ENCODE results near the gene CELSR3. TPM values are rescaled to one million over a fixed set of nuclear protein-coding genes. Genes with fewer than 3 reads are reported as not detected.

The CELSR3 gene
- polyA plus RNA-seq, 2 of the 4 experiments (the other 2 are of a cell fraction): 2.2 to 4.8 TPM

GRCh38 chr3:48662753-48663488 lies at the start of gene CELSR3 (continued):
- TF ChIP-seq, protein P1, sequence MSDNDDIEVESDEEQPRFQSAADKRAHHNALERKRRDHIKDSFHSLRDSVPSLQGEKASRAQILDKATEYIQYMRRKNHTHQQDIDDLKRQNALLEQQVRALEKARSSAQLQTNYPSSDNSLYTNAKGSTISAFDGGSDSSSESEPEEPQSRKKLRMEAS (IDR thresholded peaks at IDR 0.05): no peak; the same call in 1 of the 2 replicates
- TF ChIP-seq, protein P2, sequence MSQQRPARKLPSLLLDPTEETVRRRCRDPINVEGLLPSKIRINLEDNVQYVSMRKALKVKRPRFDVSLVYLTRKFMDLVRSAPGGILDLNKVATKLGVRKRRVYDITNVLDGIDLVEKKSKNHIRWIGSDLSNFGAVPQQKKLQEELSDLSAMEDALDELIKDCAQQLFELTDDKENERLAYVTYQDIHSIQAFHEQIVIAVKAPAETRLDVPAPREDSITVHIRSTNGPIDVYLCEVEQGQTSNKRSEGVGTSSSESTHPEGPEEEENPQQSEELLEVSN (IDR thresholded peaks at IDR 0.05; ENCODE audit: borderline replicate concordance, low read depth): no peak; the same call in 1 of the 2 replicates
- TF ChIP-seq, protein P3, sequence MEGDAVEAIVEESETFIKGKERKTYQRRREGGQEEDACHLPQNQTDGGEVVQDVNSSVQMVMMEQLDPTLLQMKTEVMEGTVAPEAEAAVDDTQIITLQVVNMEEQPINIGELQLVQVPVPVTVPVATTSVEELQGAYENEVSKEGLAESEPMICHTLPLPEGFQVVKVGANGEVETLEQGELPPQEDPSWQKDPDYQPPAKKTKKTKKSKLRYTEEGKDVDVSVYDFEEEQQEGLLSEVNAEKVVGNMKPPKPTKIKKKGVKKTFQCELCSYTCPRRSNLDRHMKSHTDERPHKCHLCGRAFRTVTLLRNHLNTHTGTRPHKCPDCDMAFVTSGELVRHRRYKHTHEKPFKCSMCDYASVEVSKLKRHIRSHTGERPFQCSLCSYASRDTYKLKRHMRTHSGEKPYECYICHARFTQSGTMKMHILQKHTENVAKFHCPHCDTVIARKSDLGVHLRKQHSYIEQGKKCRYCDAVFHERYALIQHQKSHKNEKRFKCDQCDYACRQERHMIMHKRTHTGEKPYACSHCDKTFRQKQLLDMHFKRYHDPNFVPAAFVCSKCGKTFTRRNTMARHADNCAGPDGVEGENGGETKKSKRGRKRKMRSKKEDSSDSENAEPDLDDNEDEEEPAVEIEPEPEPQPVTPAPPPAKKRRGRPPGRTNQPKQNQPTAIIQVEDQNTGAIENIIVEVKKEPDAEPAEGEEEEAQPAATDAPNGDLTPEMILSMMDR (IDR thresholded peaks at IDR 0.05): no peak
- TF ChIP-seq HOXB13 (CRISPR knock-in tag; IDR thresholded peaks at IDR 0.05; ENCODE audit: low read depth): no peak
- TF ChIP-seq CHD2 (IDR thresholded peaks at IDR 0.05; ENCODE audit: low read length, partially characterized antibody): no peak
- no peak for TF ChIP-seq POLR2AphosphoS2 (conservative IDR thresholded peaks at IDR 0.05; ENCODE audit: low read length)
- TF ChIP-seq TFCP2L1 (CRISPR knock-in tag; IDR thresholded peaks at IDR 0.05): no peak
- no peak for TF ChIP-seq SMC3 (IDR thresholded peaks at IDR 0.05)
- TF ChIP-seq MYC (IDR thresholded peaks at IDR 0.05; ENCODE audit: borderline replicate concordance, low read length): no peak
- TF ChIP-seq POLR2A (IDR thresholded peaks at IDR 0.05; ENCODE audit: low read length): peak; percentile 65
- no peak for TF ChIP-seq EHMT2 (IDR thresholded peaks at IDR 0.05; ENCODE audit: low read depth)
- TF ChIP-seq, protein P4, sequence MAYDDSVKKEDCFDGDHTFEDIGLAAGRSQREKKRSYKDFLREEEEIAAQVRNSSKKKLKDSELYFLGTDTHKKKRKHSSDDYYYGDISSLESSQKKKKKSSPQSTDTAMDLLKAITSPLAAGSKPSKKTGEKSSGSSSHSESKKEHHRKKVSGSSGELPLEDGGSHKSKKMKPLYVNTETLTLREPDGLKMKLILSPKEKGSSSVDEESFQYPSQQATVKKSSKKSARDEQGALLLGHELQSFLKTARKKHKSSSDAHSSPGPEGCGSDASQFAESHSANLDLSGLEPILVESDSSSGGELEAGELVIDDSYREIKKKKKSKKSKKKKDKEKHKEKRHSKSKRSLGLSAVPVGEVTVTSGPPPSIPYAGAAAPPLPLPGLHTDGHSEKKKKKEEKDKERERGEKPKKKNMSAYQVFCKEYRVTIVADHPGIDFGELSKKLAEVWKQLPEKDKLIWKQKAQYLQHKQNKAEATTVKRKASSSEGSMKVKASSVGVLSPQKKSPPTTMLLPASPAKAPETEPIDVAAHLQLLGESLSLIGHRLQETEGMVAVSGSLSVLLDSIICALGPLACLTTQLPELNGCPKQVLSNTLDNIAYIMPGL (CRISPR knock-in tag; IDR thresholded peaks at IDR 0.05; ENCODE audit: borderline replicate concordance): no peak
- TF ChIP-seq, protein P5, sequence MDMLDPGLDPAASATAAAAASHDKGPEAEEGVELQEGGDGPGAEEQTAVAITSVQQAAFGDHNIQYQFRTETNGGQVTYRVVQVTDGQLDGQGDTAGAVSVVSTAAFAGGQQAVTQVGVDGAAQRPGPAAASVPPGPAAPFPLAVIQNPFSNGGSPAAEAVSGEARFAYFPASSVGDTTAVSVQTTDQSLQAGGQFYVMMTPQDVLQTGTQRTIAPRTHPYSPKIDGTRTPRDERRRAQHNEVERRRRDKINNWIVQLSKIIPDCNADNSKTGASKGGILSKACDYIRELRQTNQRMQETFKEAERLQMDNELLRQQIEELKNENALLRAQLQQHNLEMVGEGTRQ (IDR thresholded peaks at IDR 0.05): no peak
- TF ChIP-seq FOSB (CRISPR knock-in tag; IDR thresholded peaks at IDR 0.05): no peak; the same call in 1 of the 2 replicates
- TF ChIP-seq, protein P6, sequence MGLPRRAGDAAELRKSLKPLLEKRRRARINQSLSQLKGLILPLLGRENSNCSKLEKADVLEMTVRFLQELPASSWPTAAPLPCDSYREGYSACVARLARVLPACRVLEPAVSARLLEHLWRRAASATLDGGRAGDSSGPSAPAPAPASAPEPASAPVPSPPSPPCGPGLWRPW (IDR thresholded peaks at IDR 0.05): no peak
- 0 out of 2 replicates have a peak, but pooled peaks have one; percentile 41 for TF ChIP-seq EHF (CRISPR knock-in tag; IDR thresholded peaks at IDR 0.05)
- no peak for TF ChIP-seq CHD4 (IDR thresholded peaks at IDR 0.05; ENCODE audit: borderline replicate concordance)
- 0 out of 2 replicates have a peak, but pooled peaks have one; percentile 35 for TF ChIP-seq HOXA7 (CRISPR knock-in tag; IDR thresholded peaks at IDR 0.05)
- no peak for TF ChIP-seq NR3C1 (IDR thresholded peaks at IDR 0.05)
- no peak for TF ChIP-seq RNF2 (IDR thresholded peaks at IDR 0.05; ENCODE audit: borderline replicate concordance, low read depth)
- TF ChIP-seq REST (IDR thresholded peaks at IDR 0.05): 0 out of 2 replicates have a peak, but pooled peaks have one; percentile 37
- TF ChIP-seq BHLHE40 (IDR thresholded peaks at IDR 0.05; ENCODE audit: low read depth, low read length): peak; percentile 56; the same call in 1 of the 2 replicates
- TF ChIP-seq PHF8 (IDR thresholded peaks at IDR 0.05; ENCODE audit: borderline replicate concordance, low read depth): no peak
- peak; percentile 22; the same call in 1 of the 2 replicates for TF ChIP-seq NPAS2 (CRISPR knock-in tag; IDR thresholded peaks at IDR 0.05; ENCODE audit: borderline replicate concordance)

Data from A549 (cell line).